Transverse colon (tissue), 4 donors: Measurements from ENCODE around the gene OLFM3. TPM values are rescaled to one million over a fixed set of nuclear protein-coding genes. Genes with fewer than 3 reads are reported as not detected.

Source experiments
- DNase-seq: peaks from one replicate; pipeline ENCODE4 v3.0.0-alpha.2; 2019
- H3K27ac ChIP-seq, 4 donors: fragments of 200-600 bp; sonication (generic); 2 replicates each; pipeline ENCODE4 v1.5.1; 2016 to 2018; ENCODE audit warnings: inconsistent platforms in 4 of 4
- H3K27me3 ChIP-seq: fragments of 200-600 bp; sonication (generic); 2 replicates; pipeline ENCODE4 v1.5.1; 2017; ENCODE audit warnings: inconsistent platforms
- H3K36me3 ChIP-seq, 4 donors: fragments of 200-600 bp; sonication (generic); 2 replicates each; pipeline ENCODE4 v1.5.1; 2017 to 2019; ENCODE audit warnings: inconsistent platforms in 4 of 4
- H3K4me1 ChIP-seq, 4 donors: fragments of 200-600 bp; sonication (generic); 2 replicates each; pipeline ENCODE4 v1.5.1; 2017 to 2020; ENCODE audit warnings: inconsistent platforms in 4 of 4
- H3K4me3 ChIP-seq, 4 donors: fragments of 200-600 bp; sonication (generic); 1 replicate in 1 of 4; 2 replicates in 3 of 4; pipeline versions ENCODE4 v1.5.1 to v1.6.1; 2017 to 2019; ENCODE audit warnings: inconsistent platforms in 4 of 4
- H3K9me3 ChIP-seq, 2 donors: fragments of 200-600 bp; sonication (generic); 2 replicates each; pipeline ENCODE4 v1.5.1; 2017 to 2019; ENCODE audit warnings: inconsistent platforms in 2 of 2
- CTCF ChIP-seq, 5 experiments: fragments of 200-600 bp in 3 of 5; fragments of 450-650 bp in 2 of 5; sonication (generic) in 3 of 5; IDR thresholded peaks; 1 replicate in 2 of 5; 2 replicates in 3 of 5; pipeline ENCODE4 v1.5.1; 2016 to 2017; ENCODE audit warnings: antibody characterized with exemption in 5 of 5, inconsistent platforms in 3 of 5, mild to moderate bottlenecking in 2 of 5, moderate library complexity in 1 of 5
- EP300 ChIP-seq: sonication (generic); formaldehyde crosslinking; IDR thresholded peaks from one replicate; pipeline ENCODE4 v1.6.1; 2017; ENCODE audit warnings: antibody characterized with exemption, low read depth
- POLR2A ChIP-seq: fragments of 450-650 bp; IDR thresholded peaks from one replicate; pipeline ENCODE4 v1.6.1; 2016; ENCODE audit warnings: antibody characterized with exemption, mild to moderate bottlenecking, moderate library complexity
- POLR2AphosphoS5 ChIP-seq, 3 donors: sonication (generic); formaldehyde crosslinking; IDR thresholded peaks; one replicate each; pipeline ENCODE4 v1.6.1; 2016; ENCODE audit warnings: antibody characterized with exemption in 3 of 3
- WGBS, 2 donors: methylation state at CpG; one replicate each; pipeline ENCODE4 v1.1.5; 2018; ENCODE audit warnings: low coverage in 1 of 2; 5-methylcytosine and 5-hydroxymethylcytosine counted together
- in situ Hi-C, 4 donors: fragments of 200-750 bp; cut with MboI; loops; one replicate each; pipeline versions ENCODE4 v1.15.0 to v1.15.1; 2017; ENCODE audit warnings: low sequenced_read_pairs in 3 of 4, low pct_ligation_motif_present in 1 of 4, low pct_unique_long_range_greater_than_20kb in 1 of 4
- intact Hi-C: fragments of 100-400 bp; cut with DNase I; formaldehyde crosslinking; loops from one replicate; pipeline ENCODE4 v1.15.1; 2023; ENCODE audit warnings: low total_unique reads
- total RNA-seq, 4 donors: library from RNA; depleted of rRNA; stranded (reverse); fragments of >200 nt; gene quantifications; one replicate each; pipeline ENCODE4 v1.1.0, GENCODE V29; 2016

OLFM3 gene
- total RNA-seq, 4 donors from 2014 or later: 0.55 TPM; not detected in 3

GRCh38 chr1:101992821-101993575 lies 3.7 kb downstream of the OLFM3 start:
- H3K27ac ChIP-seq: no peak overlapping the region
- no peak overlapping the region for H3K4me3 ChIP-seq
- WGBS, 2 donors: 52 to 62% methylated on average over 5 of the region's 5 CpGs
- H3K27me3 ChIP-seq: peaks cover 38% of the 10 kb centered on the region
- TF ChIP-seq POLR2A: no peak
- TF ChIP-seq CTCF (IDR thresholded peaks at IDR 0.05): no peak
- TF ChIP-seq EP300: no peak
- TF ChIP-seq POLR2AphosphoS5 (IDR thresholded peaks at IDR 0.05): no peak
- intact Hi-C loops (no loop called here), in situ Hi-C loops (loop anchor here in 2 of 4 donors (10.0 to 25.0 kb wide), 2 partner anchors 192 to 194 kb away; no protein-coding TSS in a partner anchor)
- H3K36me3 ChIP-seq: no peaks in the 10 kb centered on the region
- H3K9me3 ChIP-seq: no peaks in the 10 kb centered on the region
- peaks cover 0 to 4% (median 0%) of the 10 kb centered on the region in 4 donors for H3K4me1 ChIP-seq
- no peak for DNase-seq

GRCh38 chr1:101980974-101981373 lies 15.8 kb downstream of the OLFM3 start:
- H3K4me3 ChIP-seq: no peak overlapping the region
- in situ Hi-C loops (loop anchor here in 1 of 4 donors (25.0 kb wide), 1 partner anchor 206 kb away; no protein-coding TSS in a partner anchor), intact Hi-C loops (no loop called here)
- WGBS, 2 donors: 18% methylated on average over 2 of the region's 2 CpGs
- no peak for DNase-seq
- H3K9me3 ChIP-seq: no peaks in the 10 kb centered on the region
- H3K27ac ChIP-seq: no peak overlapping the region
- no peaks in the 10 kb centered on the region for H3K27me3 ChIP-seq
- no peak for TF ChIP-seq EP300
- TF ChIP-seq CTCF (IDR thresholded peaks at IDR 0.05): no peak
- no peak for TF ChIP-seq POLR2A
- no peak for TF ChIP-seq POLR2AphosphoS5 (IDR thresholded peaks at IDR 0.05)
- H3K4me1 ChIP-seq: no peaks in the 10 kb centered on the region
- H3K36me3 ChIP-seq: no peaks in the 10 kb centered on the region

- no peaks in the 10 kb centered on the region for H3K36me3 ChIP-seq
- no peak overlapping the region for H3K4me3 ChIP-seq
- intact Hi-C loops (no loop called here), in situ Hi-C loops (loop anchor here in 1 of 4 donors (25.0 kb wide), 1 partner anchor 210 kb away; no protein-coding TSS in a partner anchor)
- TF ChIP-seq EP300 (no peak), POLR2AphosphoS5 (IDR thresholded peaks at IDR 0.05) (no peak), POLR2A (no peak), CTCF (IDR thresholded peaks at IDR 0.05) (no peak)
- no peaks in the 10 kb centered on the region for H3K27me3 ChIP-seq
- H3K4me1 ChIP-seq: no peaks in the 10 kb centered on the region
- 87 to 88% methylated on average over 3 of the region's 3 CpGs for WGBS, 2 donors
- no peak for DNase-seq
- no peaks in the 10 kb centered on the region for H3K9me3 ChIP-seq
- no peak overlapping the region for H3K27ac ChIP-seq
Measured at GRCh38 chr1:101977266-101977665, 19.5 kb downstream of the OLFM3 start.

- in situ Hi-C loops (loop anchor here in 1 of 4 donors (25.0 kb wide), 1 partner anchor 211 kb away; no protein-coding TSS in a partner anchor), intact Hi-C loops (no loop called here)
- H3K27ac ChIP-seq: no peak overlapping the region
- H3K27me3 ChIP-seq: no peaks in the 10 kb centered on the region
- H3K9me3 ChIP-seq: no peaks in the 10 kb centered on the region
- no peaks in the 10 kb centered on the region for H3K4me1 ChIP-seq
- TF ChIP-seq POLR2AphosphoS5 (IDR thresholded peaks at IDR 0.05) (no peak), CTCF (IDR thresholded peaks at IDR 0.05) (no peak), POLR2A (no peak), EP300 (no peak)
- DNase-seq: no peak
- H3K4me3 ChIP-seq: no peak overlapping the region
- H3K36me3 ChIP-seq: no peaks in the 10 kb centered on the region
- 58 to 73% methylated on average over 3 of the region's 3 CpGs for WGBS, 2 donors
Measured at GRCh38 chr1:101976161-101976560, 20.6 kb downstream of the OLFM3 start.
